Measurements from ENCODE around the gene KCNQ1. TPM values are rescaled to one million over a fixed set of nuclear protein-coding genes. Genes with fewer than 3 reads are reported as not detected.

The KCNQ1 gene
- total and polyA plus RNA-seq, 2 experiments from 2014 or later, result 0.45 to 0.87 TPM

GRCh38 chr11:2781408-2782274 lies 336.8 kb downstream of the KCNQ1 start:
- H3K36me3 ChIP-seq (ENCODE audit: insufficient read depth), result no peaks in the 10 kb centered on the region; the same call in 1 of the 2 replicates
- H3K4me2 ChIP-seq, result no peak overlapping the region
- H3F3A ChIP-seq (replicated peaks; ENCODE audit: low read depth), result no peaks in the 10 kb centered on the region
- no peak overlapping the region for H3K27ac Mint-ChIP-seq
- H3K36me3 Mint-ChIP-seq (ENCODE audit: low read depth), result peaks cover 5% of the 10 kb centered on the region
- no peaks in the 10 kb centered on the region for H3K27me3 ChIP-seq (ENCODE audit: insufficient read depth)
- H3K27me3 Mint-ChIP-seq (ENCODE audit: insufficient read depth, low read depth, poor library complexity), result peaks cover 11% of the 10 kb centered on the region
- DNase-seq (ENCODE audit: low spot score) (no peak), ATAC-seq (no peak)
- H3K9me3 Mint-ChIP-seq, result peaks cover 11% of the 10 kb centered on the region
- peaks cover 24% of the 10 kb centered on the region for H3K4me1 Mint-ChIP-seq
- TF ChIP-seq ETS1 (IDR thresholded peaks at IDR 0.05), result no peak
- TF ChIP-seq REST (IDR thresholded peaks at IDR 0.05; ENCODE audit: unreplicated experiment), result no peak
- TF ChIP-seq ZNF462 (CRISPR knock-in tag; IDR thresholded peaks at IDR 0.05), result no peak
- no peak for TF ChIP-seq ZNF114 (CRISPR knock-in tag; IDR thresholded peaks at IDR 0.05)
- TF ChIP-seq EZH2 (IDR thresholded peaks at IDR 0.05; ENCODE audit: low read depth, unreplicated experiment), result no peak
- no peak for TF ChIP-seq STAT1 (IDR thresholded peaks at IDR 0.05; ENCODE audit: unreplicated experiment)
- TF ChIP-seq ZNF331 (CRISPR knock-in tag; IDR thresholded peaks at IDR 0.05; ENCODE audit: low read depth), result no peak
- TF ChIP-seq CTCF (conservative IDR thresholded peaks at IDR 0.05; ENCODE audit: low read depth in 2 of 2), result no peak
- TF ChIP-seq POLR2AphosphoS5 (IDR thresholded peaks at IDR 0.05; ENCODE audit: low read depth), result no peak
- H3K4me1 ChIP-seq (ENCODE audit: insufficient read depth), result peaks cover 18% of the 10 kb centered on the region
- no peak overlapping the region for H3K4me3 ChIP-seq
- no peaks in the 10 kb centered on the region for H3K79me2 ChIP-seq (replicated peaks; ENCODE audit: insufficient read depth)
- H3K27ac ChIP-seq (ENCODE audit: low read depth), result no peak overlapping the region
- H3K9me2 ChIP-seq (ENCODE audit: insufficient read depth), result no peaks in the 10 kb centered on the region
- no peak overlapping the region for H3K4me3 Mint-ChIP-seq
- no peak overlapping the region for H2AFZ ChIP-seq
- H4K20me1 ChIP-seq (replicated peaks; ENCODE audit: insufficient read depth), result no peaks in the 10 kb centered on the region

Measured in GM23338 (cell line).